GM23338 (cell line): ENCODE data around the gene PRR18. TPM values are rescaled to one million over a fixed set of nuclear protein-coding genes. Genes with fewer than 3 reads are reported as not detected.
A peak's percentile ranks its signal among the peaks of the same experiment; 100 is the strongest.

Experiments used
- ATAC-seq: fragments of 200-7000 bp; cut with Tn5 transposase; 3 replicates; pipeline ENCODE4 v1.9.1; 2020
- DNase-seq: peaks from one replicate; pipeline ENCODE4 v3.0.0-alpha.2; 2015; ENCODE audit warnings: low spot score
- H2AFZ ChIP-seq: fragments of 200-600 bp; sonication (generic); 2 replicates; pipeline ENCODE4 v1.8.0; 2016; ENCODE audit warnings: antibody characterized with exemption, mild to moderate bottlenecking, moderate library complexity
- H3F3A ChIP-seq: fragments of 200-600 bp; sonication (generic); replicated peaks from 2 replicates; pipeline ENCODE4 v1.8.0; 2017; ENCODE audit warnings: antibody characterized with exemption, mixed run types, low read depth
- H3K27ac ChIP-seq: fragments of 200-600 bp; sonication (generic); 2 replicates; pipeline ENCODE4 v1.6.1; 2016; ENCODE audit warnings: low read depth
- H3K27me3 ChIP-seq: fragments of 200-600 bp; sonication (generic); 2 replicates; pipeline ENCODE4 v1.8.0; 2016; ENCODE audit warnings: mild to moderate bottlenecking, mixed run types, moderate library complexity; ENCODE audit not compliant: insufficient read depth
- H3K36me3 ChIP-seq: fragments of 200-600 bp; sonication (generic); 2 replicates; pipeline ENCODE4 v1.8.0; 2016; ENCODE audit warnings: mild to moderate bottlenecking; ENCODE audit not compliant: insufficient read depth
- H3K4me1 ChIP-seq: fragments of 200-600 bp; sonication (generic); 2 replicates; pipeline ENCODE4 v1.8.0; 2016; ENCODE audit warnings: mild to moderate bottlenecking, moderate library complexity; ENCODE audit not compliant: insufficient read depth
- H3K4me2 ChIP-seq: fragments of 200-600 bp; sonication (generic); 2 replicates; pipeline ENCODE4 v1.7.1; 2017; ENCODE audit warnings: mixed run types
- H3K4me3 ChIP-seq: fragments of 200-600 bp; sonication (generic); 2 replicates; pipeline ENCODE4 v1.6.1; 2016; ENCODE audit warnings: mixed run types
- H3K79me2 ChIP-seq: fragments of 200-600 bp; sonication (generic); replicated peaks from 2 replicates; pipeline ENCODE4 v1.8.0; 2017; ENCODE audit warnings: mild to moderate bottlenecking; ENCODE audit not compliant: insufficient read depth
- H3K9me2 ChIP-seq: fragments of 200-600 bp; sonication (generic); 2 replicates; pipeline ENCODE4 v1.8.0; 2017; ENCODE audit not compliant: insufficient read depth
- H4K20me1 ChIP-seq: fragments of 200-600 bp; sonication (generic); replicated peaks from 2 replicates; pipeline ENCODE4 v1.8.0; 2017; ENCODE audit warnings: mild to moderate bottlenecking; ENCODE audit not compliant: insufficient read depth
- H3K27ac Mint-ChIP-seq: 2 replicates; pipeline ENCODE4 v1.8.0; 2020; ENCODE audit warnings: inconsistent platforms, mild to moderate bottlenecking, moderate library complexity, mixed read lengths
- H3K27me3 Mint-ChIP-seq: 3 replicates; pipeline ENCODE4 v1.8.0; 2022; ENCODE audit warnings: low read depth, mild to moderate bottlenecking, moderate library complexity, mixed read lengths, inconsistent platforms; ENCODE audit not compliant: insufficient read depth, poor library complexity
- H3K36me3 Mint-ChIP-seq: 3 replicates; pipeline ENCODE4 v1.8.0; 2021; ENCODE audit warnings: low read depth, mild to moderate bottlenecking, inconsistent platforms, moderate library complexity, mixed read lengths
- H3K4me1 Mint-ChIP-seq: 3 replicates; pipeline ENCODE4 v1.8.0; 2020; ENCODE audit warnings: mild to moderate bottlenecking, inconsistent platforms, mixed read lengths
- H3K4me3 Mint-ChIP-seq: 3 replicates; pipeline ENCODE4 v1.8.0; 2021; ENCODE audit warnings: moderate library complexity, mild to moderate bottlenecking, inconsistent platforms, mixed read lengths
- H3K9me3 Mint-ChIP-seq: 3 replicates; pipeline ENCODE4 v1.8.0; 2020; ENCODE audit warnings: moderate library complexity, mild to moderate bottlenecking, inconsistent platforms, mixed read lengths
- CREB1 ChIP-seq: fragments of 250-450 bp; sonication (Bioruptor Pico); IDR thresholded peaks from 2 replicates; pipeline ENCODE4 v1.5.0; 2020; ENCODE audit warnings: low read depth, mild to moderate bottlenecking, moderate library complexity
- CTCF ChIP-seq, 2 experiments: fragments of 200-600 bp in 1 of 2; sonication (generic) in 1 of 2; conservative IDR thresholded peaks; 2 replicates each; pipeline versions ENCODE4 v1.5.1 to v1.6.1; 2016 to 2017; ENCODE audit warnings: antibody characterized with exemption in 2 of 2, low read depth in 2 of 2, mild to moderate bottlenecking in 2 of 2, moderate library complexity in 1 of 2
- ETS1 ChIP-seq: IDR thresholded peaks from 2 replicates; pipeline ENCODE4 v1.6.1; 2016; ENCODE audit warnings: antibody characterized with exemption
- EZH2 ChIP-seq: fragments of 200-600 bp; sonication (generic); IDR thresholded peaks from one replicate; pipeline ENCODE4 v1.8.0; 2017; ENCODE audit warnings: antibody characterized with exemption, mild to moderate bottlenecking, low read depth; ENCODE audit not compliant: unreplicated experiment
- EZH2phosphoT487 ChIP-seq: fragments of 200-600 bp; sonication (generic); IDR thresholded peaks from one replicate; pipeline ENCODE4 v1.8.1; 2018; ENCODE audit warnings: antibody characterized with exemption; ENCODE audit not compliant: unreplicated experiment
- JUNB ChIP-seq: IDR thresholded peaks from one replicate; pipeline ENCODE4 v1.6.1; 2016; ENCODE audit warnings: antibody characterized with exemption; ENCODE audit not compliant: unreplicated experiment
- POLR2AphosphoS5 ChIP-seq: IDR thresholded peaks from 2 replicates; pipeline ENCODE4 v1.6.1; 2016; ENCODE audit warnings: antibody characterized with exemption, low read depth
- ZNF114 ChIP-seq: fragments of 250-450 bp; sonication (Bioruptor Pico); IDR thresholded peaks from 2 replicates; pipeline ENCODE4 v1.5.0; 2020; ENCODE audit warnings: mild to moderate bottlenecking, moderate library complexity
- ZNF462 ChIP-seq: fragments of 250-450 bp; sonication (Bioruptor Pico); IDR thresholded peaks from 2 replicates; pipeline ENCODE4 v1.5.0; 2020; ENCODE audit warnings: mild to moderate bottlenecking, moderate library complexity
- polyA plus RNA-seq: library from polyadenylated mRNA; unstranded; fragments of >200 nt; fragmentation: Nextera tagmentation; extraction: Ambion mirVana; gene quantifications from 2 replicates; pipeline ENCODE4 v1.2.1, GENCODE V29; 2016
- total RNA-seq: library from RNA; depleted of rRNA; stranded (reverse); fragments of >200 nt; shearing (Covaris generic); gene quantifications from 2 replicates; pipeline ENCODE4 v1.2.3, GENCODE V29; 2014

The PRR18 gene
- total and polyA plus RNA-seq, 2 experiments from 2014 or later, result 0.24 TPM; not detected in 1

GRCh38 chr6:166277018-166277417, 31.2 kb downstream of the PRR18 start:
- no peak overlapping the region for H3K4me2 ChIP-seq

More at GRCh38 chr6:166277018-166277417, 31.2 kb downstream of the PRR18 start:
- no peak for TF ChIP-seq ETS1
- TF ChIP-seq EZH2, result no peak
- no peak for TF ChIP-seq ZNF114 (CRISPR knock-in tag)
- TF ChIP-seq CREB1 (CRISPR knock-in tag), result no peak
- TF ChIP-seq POLR2AphosphoS5, result no peak
- TF ChIP-seq CTCF (conservative IDR thresholded peaks at IDR 0.05; ENCODE audit: low read depth in 2 of 2), result no peak
- no peak for TF ChIP-seq EZH2phosphoT487
- no peak for TF ChIP-seq JUNB
- TF ChIP-seq ZNF462, result no peak
- DNase-seq (peak; percentile 38), ATAC-seq (peak; percentile 40)
- Histone ChIP-seq H3K36me3 (no peaks in the 10 kb centered on the region), H3K4me3 (no peak overlapping the region), H3K79me2 (no peaks in the 10 kb centered on the region), H3K9me2 (no peaks in the 10 kb centered on the region), H2AFZ (no peak overlapping the region), H3K27me3 (no peaks in the 10 kb centered on the region), H3K4me1 (no peaks in the 10 kb centered on the region), H3K27ac (no peak overlapping the region), H4K20me1 (no peaks in the 10 kb centered on the region), H3F3A (peaks cover 9% of the 10 kb centered on the region)
- Mint-ChIP-seq H3K36me3 (no peaks in the 10 kb centered on the region), H3K4me1 (no peaks in the 10 kb centered on the region), H3K4me3 (no peak overlapping the region), H3K27ac (no peak overlapping the region), H3K9me3 (no peaks in the 10 kb centered on the region), H3K27me3 (peaks cover 23% of the 10 kb centered on the region)
